Motor neuron (in vitro differentiated cells): Measurements from ENCODE around the gene YIF1B. TPM values are rescaled to one million over a fixed set of nuclear protein-coding genes. Genes with fewer than 3 reads are reported as not detected.
A peak's percentile ranks its signal among the peaks of the same experiment; 100 is the strongest.
"Not testable (repeated sequence)": the region's sequence is repeated elsewhere in the genome, so short reads cannot be mapped to it uniquely, and the experiment has no call there.

ENCODE experiments used
- ATAC-seq, 8 experiments: fragments of 200-7000 bp; cut with Tn5 transposase; replicated peaks in 6 of 8; 2 replicates each; pipeline ENCODE4 v1.8.0; 2021; ENCODE audit warnings: mild to moderate bottlenecking in 8 of 8, moderate library complexity in 8 of 8
- H3K27ac ChIP-seq, 2 donors: fragments of 250-450 bp; sonication (Bioruptor Pico); 2 replicates each; pipeline ENCODE4 v1.9.0; 2021; ENCODE audit warnings: antibody characterized with exemption in 2 of 2, mild to moderate bottlenecking in 2 of 2, moderate library complexity in 1 of 2
- H3K4me1 ChIP-seq, 2 donors: fragments of 250-450 bp; sonication (Bioruptor Pico); replicated peaks in 1 of 2; 2 replicates each; pipeline ENCODE4 v1.6.1; 2021; ENCODE audit warnings: antibody characterized with exemption in 2 of 2, mild to moderate bottlenecking in 2 of 2, moderate library complexity in 1 of 2
- H3K4me3 ChIP-seq, 5 donors: fragments of 250-450 bp; sonication (Bioruptor Pico); 2 replicates each; pipeline ENCODE4 v1.9.0; 2021; ENCODE audit warnings: antibody characterized with exemption in 5 of 5, mild to moderate bottlenecking in 5 of 5, moderate library complexity in 4 of 5
- WGBS, 10 experiments: fragments of 450-650 bp; shearing (Covaris generic); methylation state at CpG; one replicate each; pipeline ENCODE4 v1.0.0; 2022; 5-methylcytosine and 5-hydroxymethylcytosine counted together
- in situ Hi-C, 9 experiments: fragments of 400-800 bp; cut with MboI; loops; one replicate each; pipeline ENCODE4 v1.15.0; 2021; ENCODE audit warnings: low sequenced_read_pairs in 9 of 9, low pct_unique_long_range_greater_than_20kb in 2 of 9; ENCODE audit not compliant: unreplicated experiment in 9 of 9
- total RNA-seq, 8 experiments: library from RNA; unstranded; fragments of 300-600 nt; gene quantifications; 2 replicates each; pipeline versions ENCODE4 v1.2.3 to v1.2.4, GENCODE V29; 2022

The YIF1B gene
- 100 to 1,000 TPM in 2 of 8 experiments, 10 to 100 TPM in 6; 38.3 to 283 (median 81.1) TPM for total RNA-seq

DNA sequence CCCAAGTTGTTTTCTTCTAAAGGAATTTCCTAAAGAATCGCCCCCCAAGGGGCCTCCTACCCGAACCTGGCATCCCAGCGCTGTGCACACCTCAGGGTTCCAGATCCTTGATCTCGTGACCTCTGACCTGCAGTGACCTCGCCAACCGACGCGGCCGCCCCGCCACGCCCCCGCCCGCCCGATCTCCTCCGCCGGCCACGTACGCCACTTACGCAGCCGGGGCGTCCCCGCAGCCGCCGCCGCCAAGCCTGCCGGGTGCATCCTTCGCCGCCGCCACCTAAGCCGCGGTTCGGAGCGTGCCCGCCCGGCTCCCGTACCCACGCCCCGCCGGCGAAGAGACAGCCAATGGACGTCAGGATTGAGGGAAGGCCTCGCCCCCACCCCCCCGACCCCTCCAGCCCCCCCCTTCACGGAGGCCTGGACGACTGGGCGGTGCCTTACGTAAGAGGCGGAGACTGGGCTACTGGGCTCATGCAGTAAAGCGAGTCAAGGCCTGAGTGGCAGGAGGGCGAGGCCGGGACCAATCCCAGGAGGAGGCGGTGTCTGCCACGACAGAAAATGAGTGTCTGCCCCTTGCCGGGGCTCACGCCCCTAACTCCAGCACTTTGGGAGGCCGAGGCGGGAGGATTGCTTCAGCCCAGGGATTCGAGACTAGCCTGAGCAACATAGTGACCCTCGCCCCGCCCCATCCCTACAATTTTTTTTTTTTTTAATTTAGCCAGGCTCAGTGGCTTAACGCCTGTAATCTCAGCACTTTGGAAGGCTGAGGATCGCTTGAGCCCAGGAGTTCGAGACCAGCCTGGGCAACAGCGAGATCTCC lies at the start of gene YIF1B:
Gene YIF1B, minus strand, starts transcription at position 291 of the 820 bp plus-strand sequence. Its CDS starts 30 bp downstream, at position 261.
- peak within 1 kb of the TSS; percentile 76 for H3K27ac ChIP-seq
- ATAC-seq: peak; percentile 73 to 95 (median 92)
- peak within 1 kb of the TSS; percentile 44 to 66 (median 51) for H3K4me3 ChIP-seq
- peaks cover 10 to 12% of the 10 kb centered on the region in 2 donors for H3K4me1 ChIP-seq
- in situ Hi-C loops: no loop called here
- WGBS, 10 experiments: 0 to 35% (median 3%) methylated on average over 2 to 13 of the region's 64 CpGs; no CpG with 5 or more reads in 3 of the 10 experiments

- peak overlapping the region; percentile 44 to 83 (median 52) for H3K4me3 ChIP-seq
- WGBS, 10 experiments: 30 to 100% (median 78%) methylated on average over 1 to 8 of the region's 16 CpGs; no CpG with 5 or more reads in 1 of the 10 experiments
Observed at GRCh38 chr19:38362946-38363688, 47.4 kb upstream of the YIF1B start.

GRCh38 chr19:38362076-38362945 lies 46.6 kb upstream of the YIF1B start:
- peak; percentile 56 to 76 (median 68) for ATAC-seq
- in situ Hi-C loops: loop anchor here in 1 of 9 experiments (25.0 kb wide), 1 partner anchor 450 kb away; the partner anchor contains the start of genes SIPA1L3 and WDR87
- Histone ChIP-seq H3K4me1 (peaks cover 0 to 5% of the 10 kb centered on the region in 2 donors), H3K4me3 (peak overlapping the region; percentile 44 to 83 (median 52)), H3K27ac (peak overlapping the region; percentile 53 to 68)
- WGBS, 10 experiments: 0 to 32% (median 20%) methylated on average over 2 to 6 of the region's 68 CpGs; no CpG with 5 or more reads in 6 of the 10 experiments

More at GRCh38 chr19:38362946-38363688, 47.4 kb upstream of the YIF1B start:
- ATAC-seq, H3K4me1 ChIP-seq: not testable (repeated sequence)
- in situ Hi-C loops: loop anchor here in 1 of 9 experiments (25.0 kb wide), 1 partner anchor 451 kb away; the partner anchor contains the start of genes SIPA1L3 and WDR87
- H3K27ac ChIP-seq: peak overlapping the region in 1 of 2 donors; percentile 68

GRCh38 chr19:38361633-38362075 lies 45.9 kb upstream of the YIF1B start:
- Histone ChIP-seq H3K27ac (peak overlapping the region; percentile 53 to 68), H3K4me1 (peaks cover 0 to 5% of the 10 kb centered on the region in 2 donors), H3K4me3 (peak overlapping the region; percentile 44 to 83 (median 52))
- in situ Hi-C loops: loop anchor here in 1 of 9 experiments (25.0 kb wide), 1 partner anchor 449 kb away; the partner anchor contains the start of genes SIPA1L3 and WDR87
- peak; percentile 74 to 90 (median 86) for ATAC-seq
- no CpG with 5 or more reads among the region's 37 CpGs for WGBS, 10 experiments

GRCh38 chr19:38360839-38361631 lies 45.3 kb upstream of the YIF1B start:
- peaks cover 0 to 5% of the 10 kb centered on the region in 2 donors for H3K4me1 ChIP-seq
- peak overlapping the region; percentile 44 to 83 (median 52) for H3K4me3 ChIP-seq
- 0 to 90% (median 30%) methylated on average over 1 to 7 of the region's 23 CpGs; no CpG with 5 or more reads in 2 of the 10 experiments for WGBS, 10 experiments
- in situ Hi-C loops: loop anchor here in 1 of 9 experiments (25.0 kb wide), 1 partner anchor 449 kb away; the partner anchor contains the start of genes SIPA1L3 and WDR87
- peak; percentile 7 to 35 (median 20) for ATAC-seq
- no peak overlapping the region for H3K27ac ChIP-seq

DNA sequence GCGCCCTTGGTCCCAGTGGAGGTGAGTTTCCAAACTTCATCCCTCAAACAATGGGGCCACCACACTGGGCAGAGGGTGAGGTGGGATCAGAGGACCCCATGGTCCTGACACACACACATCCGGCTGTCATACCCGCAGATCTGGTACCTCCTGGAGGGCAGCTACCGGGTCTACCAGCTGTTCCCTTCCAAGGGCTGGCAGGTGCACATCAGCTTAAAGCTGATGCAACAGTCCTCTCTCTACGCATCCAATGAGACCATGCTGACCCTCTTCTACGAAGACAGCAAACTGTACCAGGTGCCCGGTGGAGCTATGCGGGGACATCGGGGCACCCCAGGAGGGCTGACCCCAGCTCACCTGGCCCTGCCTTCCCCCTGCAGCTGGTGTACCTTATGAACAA lies 44.6 kb upstream of the YIF1B start:
- Histone ChIP-seq H3K4me1 (peaks cover 0 to 5% of the 10 kb centered on the region in 2 donors), H3K4me3 (no peak overlapping the region), H3K27ac (no peak overlapping the region)
- 80% methylated on average over 1 of the region's 9 CpGs; no CpG with 5 or more reads in 9 of the 10 experiments for WGBS, 10 experiments
- ATAC-seq: no peak
- in situ Hi-C loops: loop anchor here in 1 of 9 experiments (25.0 kb wide), 1 partner anchor 448 kb away; the partner anchor contains the start of genes SIPA1L3 and WDR87

DNA sequence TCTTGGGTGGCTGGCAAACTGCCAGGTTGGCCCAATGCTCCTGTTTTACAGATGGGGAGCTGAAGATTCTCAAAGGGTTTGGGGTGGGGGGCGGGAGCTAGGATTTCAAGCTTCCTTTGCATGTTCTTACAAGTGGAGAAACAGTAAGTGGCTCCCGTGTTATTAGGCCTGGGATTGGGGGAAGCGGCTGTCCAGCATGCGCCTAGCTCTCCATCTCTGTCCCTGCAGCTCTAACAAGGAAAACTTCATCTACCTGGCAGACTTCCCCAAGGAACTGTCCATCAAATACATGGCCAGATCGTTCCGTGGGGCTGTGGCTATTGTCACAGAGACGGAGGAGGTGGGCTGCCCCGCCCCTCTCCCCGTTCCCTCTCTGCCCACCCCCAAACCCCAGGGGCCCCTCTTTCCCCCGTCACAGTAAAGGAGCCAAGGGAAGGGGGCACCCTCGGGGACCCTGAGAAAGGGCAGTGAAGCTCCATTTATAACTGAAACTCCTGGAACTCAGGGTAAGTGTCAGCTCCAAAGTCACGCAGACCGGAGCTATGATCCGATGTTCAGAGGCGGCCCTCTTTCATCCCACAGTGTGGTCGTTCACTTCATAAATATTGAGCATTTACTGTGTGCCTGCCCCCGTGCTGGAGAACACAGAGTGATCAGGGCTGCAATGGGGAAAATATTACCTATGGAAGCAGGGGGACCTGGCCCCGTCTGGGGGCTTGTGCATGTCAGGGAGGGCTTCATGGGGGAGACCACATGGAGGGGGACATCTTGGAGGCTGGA lies 43.7 kb upstream of the YIF1B start:
- no peak for ATAC-seq
- no peak overlapping the region for H3K4me3 ChIP-seq
- WGBS, 10 experiments: 19 to 71% (median 51%) methylated on average over 1 to 4 of the region's 18 CpGs; no CpG with 5 or more reads in 6 of the 10 experiments
- H3K4me1 ChIP-seq: peaks cover under 1 to 5% of the 10 kb centered on the region in 2 donors
- in situ Hi-C loops: loop anchor here in 1 of 9 experiments (25.0 kb wide), 1 partner anchor 447 kb away; the partner anchor contains the start of genes SIPA1L3 and WDR87
- no peak overlapping the region for H3K27ac ChIP-seq

GRCh38 chr19:38358071-38358470 lies 42.3 kb upstream of the YIF1B start:
- 0 to 94% (median 23%) methylated on average over 1 to 2 of the region's 5 CpGs; no CpG with 5 or more reads in 3 of the 10 experiments for WGBS, 10 experiments

GRCh38 chr19:38355728-38356725 lies 40.3 kb upstream of the YIF1B start:
- peak in 3 of 8 experiments; percentile 16 to 38 (median 34) for ATAC-seq
- H3K4me3 ChIP-seq: no peak overlapping the region
- H3K4me1 ChIP-seq: peaks cover 0 to 4% of the 10 kb centered on the region in 2 donors
- H3K27ac ChIP-seq: no peak overlapping the region
- WGBS, 10 experiments: 42 to 89% (median 79%) methylated on average over 2 to 10 of the region's 16 CpGs; no CpG with 5 or more reads in 1 of the 10 experiments
- in situ Hi-C loops: loop anchor here in 1 of 9 experiments (25.0 kb wide), 1 partner anchor 444 kb away; the partner anchor contains the start of genes SIPA1L3 and WDR87

More at GRCh38 chr19:38358071-38358470, 42.3 kb upstream of the YIF1B start:
- ATAC-seq: no peak
- in situ Hi-C loops: loop anchor here in 1 of 9 experiments (25.0 kb wide), 1 partner anchor 446 kb away; the partner anchor contains the start of genes SIPA1L3 and WDR87
- H3K4me1 ChIP-seq: peaks cover 2 to 4% of the 10 kb centered on the region in 2 donors
- H3K4me3 ChIP-seq: no peak overlapping the region
- no peak overlapping the region for H3K27ac ChIP-seq
